TTC549 (cell line): Measurements from ENCODE around the gene POPDC3.

Source experiments
- FAIRE-seq: peaks from 2 replicates; lab custom pipeline; 2012; peaks lifted over from hg19 to GRCh38; lab: Jason Lieb, UNC

POPDC3 gene

DNA sequence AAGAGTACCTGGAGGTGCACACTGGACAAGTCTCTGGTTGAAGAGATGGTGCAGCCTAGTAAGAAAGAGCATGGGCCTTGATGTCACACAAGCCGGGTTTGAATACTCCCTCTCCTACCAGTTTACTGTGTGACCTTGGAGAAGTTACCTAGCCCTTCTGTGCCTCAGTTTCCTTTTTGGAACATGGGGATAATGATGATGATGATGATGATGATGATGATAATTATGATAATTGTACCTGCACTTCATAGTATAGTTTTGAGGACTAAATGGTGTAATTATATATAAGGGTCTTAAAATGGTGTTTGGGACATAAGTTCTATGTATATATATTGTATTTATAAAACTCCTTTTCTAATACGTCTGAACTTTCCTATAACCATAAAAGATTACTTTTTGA lies 41.7 kb downstream of the POPDC3 start:
- FAIRE-seq: no peak

DNA sequence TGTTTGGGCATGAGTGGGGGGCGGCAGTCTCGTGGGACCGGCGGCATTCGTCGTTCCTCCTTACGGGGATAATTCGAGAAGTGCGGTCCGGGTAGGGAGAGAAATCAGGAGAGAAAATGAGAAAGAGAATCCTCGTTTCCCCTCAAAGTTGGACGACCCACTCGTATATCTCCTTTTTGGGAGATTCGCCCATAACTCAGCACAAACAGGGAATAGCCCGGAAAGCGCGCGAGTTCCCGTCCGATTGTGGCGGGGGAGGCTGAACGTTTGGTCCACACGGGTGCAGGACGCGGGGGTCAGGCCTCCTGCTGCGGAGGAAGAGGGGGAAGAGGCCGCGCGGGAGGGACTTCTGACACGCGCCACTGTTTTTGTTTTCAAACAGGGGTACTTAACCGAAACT lies 42.4 kb downstream of the POPDC3 start:
- FAIRE-seq: no peak

DNA sequence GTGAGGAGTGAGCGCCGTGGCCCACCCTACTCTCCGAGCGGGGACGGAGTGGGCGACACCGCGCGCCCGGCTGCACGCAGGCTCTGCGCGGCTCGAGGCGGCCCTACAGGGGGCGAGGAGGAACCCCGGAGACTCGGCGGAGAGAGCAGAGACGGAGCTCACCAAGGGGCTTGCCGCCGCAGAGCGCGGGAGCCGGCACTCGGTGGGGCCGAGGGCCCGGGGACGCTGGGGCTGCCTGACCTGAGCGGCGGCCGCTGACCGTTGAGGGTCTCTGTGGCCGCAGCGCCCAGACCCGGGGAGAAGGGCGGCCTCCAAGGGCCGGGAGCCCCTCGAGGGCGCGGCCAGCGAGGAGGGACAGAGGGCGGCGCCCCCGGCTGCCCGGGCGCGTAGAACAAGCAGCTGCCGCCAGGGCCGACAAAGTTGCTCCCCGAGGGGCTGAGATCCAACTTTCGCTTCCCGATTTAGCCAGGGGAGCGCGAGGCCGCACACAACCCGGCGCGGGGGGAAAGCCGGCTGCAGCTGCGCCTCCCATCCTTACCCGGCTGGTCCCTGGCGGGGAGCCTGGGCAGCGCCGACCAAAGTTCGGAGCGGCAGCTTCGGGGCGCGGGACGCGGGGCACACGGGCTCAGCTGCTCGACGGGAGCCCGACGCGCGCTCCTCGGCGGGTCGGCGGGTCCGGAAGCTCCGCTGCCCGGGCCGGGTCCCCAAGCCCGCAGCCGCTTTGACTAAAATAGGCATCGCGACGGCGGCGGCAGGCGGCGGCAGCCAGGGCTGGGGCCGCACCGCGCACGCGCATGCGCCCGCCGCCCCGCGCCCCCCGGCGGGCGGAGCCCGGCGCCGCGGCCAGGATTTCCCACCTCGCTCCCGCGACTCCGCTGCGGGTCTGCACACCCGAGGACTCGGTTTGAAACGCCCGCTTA lies 43.1 kb downstream of the POPDC3 start:
- FAIRE-seq: no peak

DNA sequence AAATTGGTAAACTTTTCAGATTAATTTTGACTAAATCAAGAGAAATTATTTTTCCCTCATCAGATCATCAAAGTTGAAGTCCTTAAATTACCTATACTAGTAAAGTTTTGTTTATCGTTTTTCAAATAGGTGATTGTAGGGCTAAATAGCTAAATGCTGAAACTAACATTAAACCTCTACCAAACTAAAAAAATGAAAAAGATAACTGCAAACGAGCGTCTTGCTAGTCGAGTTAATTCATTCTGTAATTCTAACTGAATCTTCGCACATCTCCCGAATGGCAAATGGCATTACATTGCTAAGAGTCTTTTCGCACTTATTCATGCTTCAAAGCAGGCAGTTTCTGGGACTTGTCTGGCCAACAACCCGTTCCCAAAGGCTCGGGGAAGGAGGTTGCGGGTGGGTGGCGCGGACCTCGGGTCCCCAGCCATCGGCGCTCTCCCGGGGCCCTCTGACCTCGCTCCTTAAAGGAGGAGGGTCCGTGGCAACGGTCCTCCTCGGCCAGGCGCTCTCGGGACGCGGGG lies 43.8 kb downstream of the POPDC3 start:
- FAIRE-seq: no peak

DNA sequence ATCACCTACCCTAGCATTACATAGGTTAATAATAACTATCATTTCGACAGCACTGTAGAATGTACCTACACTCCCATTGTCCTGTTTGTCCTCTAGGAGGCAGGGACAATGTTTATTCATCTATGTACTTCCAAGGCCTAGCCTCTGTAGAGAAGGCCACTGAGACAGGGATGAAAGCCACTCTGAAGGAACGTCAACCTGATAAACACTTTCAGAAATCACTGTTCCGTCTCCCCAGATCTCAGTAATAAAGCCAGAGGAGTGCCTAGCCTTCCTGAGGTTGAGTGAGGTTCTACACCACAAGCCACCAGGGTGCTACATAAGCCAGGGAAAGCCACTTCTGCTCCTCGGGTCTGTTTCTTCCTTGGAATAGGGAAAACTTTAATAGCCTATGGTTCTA lies 44.8 kb downstream of the POPDC3 start:
- no peak for FAIRE-seq

DNA sequence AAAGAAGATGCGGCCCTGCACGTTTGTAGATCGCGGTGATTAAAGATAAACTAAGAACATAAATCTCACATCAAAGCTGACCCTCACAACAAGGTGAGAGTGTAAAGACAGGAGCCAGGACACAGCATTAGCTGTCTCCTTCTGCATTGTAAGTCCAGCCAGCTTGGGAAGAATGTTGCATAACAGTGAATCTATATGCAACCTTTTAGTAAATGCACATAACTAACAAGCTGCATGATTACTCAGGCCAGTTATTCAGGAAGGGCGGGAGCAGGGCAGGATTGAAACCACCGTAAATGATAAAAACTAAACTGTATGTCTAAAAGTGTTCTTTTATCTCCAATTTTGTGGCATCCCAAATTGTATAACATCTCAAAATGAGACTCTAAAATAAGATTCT lies 57.1 kb downstream of the POPDC3 start:
- no peak for FAIRE-seq

DNA sequence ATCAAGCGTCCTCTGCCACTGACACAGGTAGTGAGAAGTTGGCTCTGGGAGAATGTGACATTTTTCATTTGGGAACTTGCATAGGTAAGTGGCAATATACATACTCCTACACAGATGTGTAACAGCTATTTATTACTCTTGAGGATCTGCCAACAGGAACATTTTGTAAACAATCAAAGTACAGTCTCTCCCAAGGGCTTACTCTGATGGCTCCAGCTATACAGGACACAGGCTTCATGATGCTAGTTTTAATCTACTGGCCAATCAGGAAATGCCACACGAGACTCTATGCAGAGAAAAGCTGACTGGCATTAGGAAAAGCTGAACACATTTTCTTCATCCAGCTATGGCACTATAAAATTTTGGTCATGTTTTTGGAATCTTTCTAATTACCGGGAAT lies 57.8 kb downstream of the POPDC3 start:
- FAIRE-seq: no peak

DNA sequence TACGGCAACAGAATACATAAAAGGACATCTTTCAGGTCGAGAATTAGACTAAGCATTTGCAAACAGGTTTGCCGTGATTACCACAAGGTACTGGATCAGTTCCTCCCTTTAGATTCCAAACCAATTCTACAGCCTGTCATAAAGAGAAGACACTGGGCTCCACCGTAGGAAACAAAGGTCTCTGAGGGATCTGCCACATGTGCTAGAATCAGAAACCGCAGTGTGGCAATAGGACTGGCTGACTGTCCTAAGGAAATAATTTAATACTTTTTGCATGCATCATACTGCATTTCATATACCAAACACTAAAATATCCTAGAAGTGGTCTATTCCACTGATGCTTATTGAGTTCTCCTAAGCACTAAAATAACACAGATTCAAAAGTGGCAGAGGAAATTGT lies 59.2 kb downstream of the POPDC3 start:
- no peak for FAIRE-seq

DNA sequence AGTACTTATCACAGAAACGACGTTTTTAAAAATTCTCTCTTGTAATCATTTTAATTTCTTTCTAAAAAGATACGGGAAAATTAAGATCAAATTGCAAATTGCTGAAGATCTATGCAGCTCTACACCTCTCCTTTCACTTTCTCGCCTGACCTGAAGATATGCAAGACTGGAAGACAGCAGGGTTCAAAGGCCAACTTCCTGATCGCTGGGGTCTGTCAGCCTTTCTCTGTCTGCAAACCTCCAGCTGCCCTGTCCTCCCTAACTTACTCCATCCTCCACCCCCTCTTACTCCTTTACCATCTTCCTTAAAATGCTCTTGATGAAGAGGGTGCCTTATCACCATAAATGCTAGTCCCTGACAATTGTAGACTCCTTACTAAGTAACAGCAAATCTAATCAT lies 63.7 kb downstream of the POPDC3 start:
- no peak for FAIRE-seq

DNA sequence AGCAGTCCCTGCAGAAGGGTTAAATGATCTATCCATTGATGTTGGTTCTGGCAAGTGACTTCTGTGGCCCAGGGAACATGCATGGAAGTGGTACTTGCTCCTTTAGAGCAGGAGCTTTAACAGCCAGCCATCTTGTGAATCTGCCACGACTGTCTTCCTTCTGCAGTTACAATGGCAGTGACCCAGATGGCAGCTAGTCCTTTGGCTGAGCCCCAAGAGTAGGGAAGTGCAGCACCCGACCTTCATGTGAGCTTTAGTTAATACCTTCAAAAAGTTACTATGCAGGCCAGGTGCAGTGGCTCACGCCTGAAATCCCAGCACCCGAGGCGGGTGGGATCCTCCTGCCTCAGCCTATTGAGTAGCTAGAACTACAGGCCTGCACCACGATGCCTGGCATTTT lies 66.4 kb downstream of the POPDC3 start:
- FAIRE-seq: no peak

DNA sequence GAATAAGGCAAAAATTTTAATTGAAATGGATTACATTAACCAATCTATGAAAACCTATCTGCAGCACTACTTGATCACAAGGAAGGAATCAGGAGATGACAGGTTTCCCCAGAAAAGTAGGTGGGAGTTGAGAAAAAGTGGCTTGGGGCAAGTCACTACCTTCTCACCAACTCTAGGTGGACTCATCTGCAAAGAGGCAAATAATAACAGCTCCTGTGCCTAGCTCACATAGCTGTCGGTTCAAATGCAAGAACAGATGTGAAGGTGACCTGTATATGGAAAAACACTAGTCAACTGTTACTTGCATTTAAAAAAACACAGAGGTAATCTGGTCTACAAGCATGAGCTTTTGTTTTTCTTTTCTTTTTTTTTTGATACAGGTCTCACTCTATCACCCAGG lies 67.2 kb downstream of the POPDC3 start:
- FAIRE-seq: no peak

DNA sequence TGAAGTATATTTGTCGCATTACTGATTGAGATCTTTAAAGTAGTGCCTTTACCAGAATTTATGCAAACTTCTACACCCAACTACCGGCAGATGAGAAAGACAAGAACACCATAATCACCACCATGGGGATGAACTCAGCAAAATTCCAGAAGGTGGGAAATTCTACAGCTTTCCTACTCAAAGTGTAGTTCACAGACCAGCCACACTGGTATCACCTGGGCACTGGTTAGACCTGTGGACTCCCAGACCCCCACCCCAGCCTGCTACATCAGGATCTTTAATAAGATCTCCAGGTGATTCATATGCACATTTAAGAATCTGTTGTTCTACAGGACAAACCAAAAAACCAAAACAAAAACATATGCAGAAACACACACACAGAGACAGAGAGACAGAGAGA lies 67.9 kb downstream of the POPDC3 start:
- FAIRE-seq: no peak

DNA sequence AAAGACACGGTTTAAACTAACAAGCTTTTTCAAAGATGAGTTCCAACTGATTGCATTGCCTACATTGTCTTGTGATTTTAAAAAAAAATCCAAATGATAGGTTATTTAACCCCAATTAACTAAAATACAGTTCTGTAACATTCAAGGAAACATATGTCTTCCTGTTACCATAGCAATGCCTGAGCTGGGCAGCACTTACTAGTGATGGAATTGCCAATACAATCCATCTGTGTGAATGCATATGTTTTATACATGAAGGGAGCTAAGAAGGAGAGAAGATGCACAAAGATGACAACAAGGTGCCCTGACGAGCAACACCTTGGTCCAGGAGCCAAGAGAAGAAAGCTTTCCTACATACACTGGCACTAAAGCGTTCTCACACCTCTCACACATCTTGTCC lies 68.7 kb downstream of the POPDC3 start:
- FAIRE-seq: no peak

DNA sequence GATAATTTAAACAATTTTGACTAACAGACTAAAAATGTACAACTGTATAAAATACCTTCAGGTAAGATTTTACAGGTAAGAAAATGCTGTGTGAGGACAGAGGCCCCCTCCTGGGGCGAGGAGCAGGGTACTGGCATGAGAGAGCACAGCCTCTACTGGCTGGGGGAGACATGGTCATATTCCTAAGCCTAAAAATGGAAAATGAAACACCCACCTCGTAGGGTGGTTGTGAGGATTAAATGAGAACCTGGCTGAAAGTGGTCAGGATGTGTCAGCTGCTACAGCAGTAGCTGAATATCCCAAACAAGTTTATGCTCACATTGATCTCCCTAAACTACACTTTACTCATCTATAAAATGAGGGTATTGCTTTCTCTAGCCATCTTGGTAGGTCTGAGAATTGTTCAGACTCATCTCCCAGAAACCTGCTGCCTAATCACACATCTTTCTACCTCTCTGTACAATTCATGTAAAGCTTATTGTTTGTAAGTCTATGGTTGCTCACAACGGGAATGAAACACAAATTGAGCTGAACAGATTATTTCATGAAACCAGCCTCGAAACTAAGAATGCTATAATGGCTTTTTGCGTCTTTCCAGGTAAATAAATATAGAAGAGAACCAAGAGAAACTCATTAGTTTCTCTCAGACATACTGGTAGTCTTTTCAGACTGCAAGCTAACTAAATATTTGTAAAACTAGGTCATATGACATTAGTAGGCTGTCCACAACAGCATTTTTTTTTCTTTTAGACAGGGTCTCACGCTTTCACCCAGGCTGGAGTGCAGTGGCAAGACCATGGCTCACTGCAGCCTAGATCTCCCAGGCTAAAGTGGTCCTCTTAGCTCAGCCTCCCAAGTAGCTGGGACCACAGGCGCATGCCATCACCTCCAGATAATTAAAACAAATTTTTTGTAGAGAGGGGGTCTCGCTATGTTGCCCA lies 69.6 kb downstream of the POPDC3 start:
- FAIRE-seq: no peak

DNA sequence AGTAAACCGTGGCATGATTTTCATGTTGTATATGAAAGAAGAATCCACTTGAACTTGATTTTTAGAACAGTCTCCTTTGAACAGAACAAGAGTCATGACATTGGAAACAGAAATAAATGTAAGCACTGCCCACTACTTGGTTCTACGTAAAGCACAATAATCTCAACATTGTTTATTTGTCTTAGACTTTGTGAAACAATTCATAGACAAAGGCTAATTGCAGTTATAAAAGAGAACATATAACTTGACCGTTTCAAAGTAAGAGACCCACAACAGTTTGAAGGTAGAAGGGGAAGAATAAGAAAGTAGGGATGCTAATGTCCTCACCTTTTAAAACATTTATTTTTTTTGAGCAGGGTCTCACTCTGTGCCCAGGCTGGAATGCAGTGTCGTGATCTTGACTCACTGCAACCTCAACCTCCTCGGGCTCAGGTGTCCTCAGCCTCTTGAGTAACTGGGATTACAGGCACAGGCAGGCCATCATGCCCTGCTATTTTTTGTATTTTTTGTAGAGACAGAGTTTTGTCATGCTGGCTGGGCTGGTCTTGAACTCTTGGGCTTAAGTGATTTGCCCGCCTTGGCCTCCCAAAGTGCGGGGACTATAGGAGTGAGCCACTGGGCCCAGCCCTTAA lies 71.1 kb downstream of the POPDC3 start:
- no peak for FAIRE-seq
